Mucosa of descending colon (tissue), 3 donors: ENCODE results near the gene CCDC159. TPM values are rescaled to one million over a fixed set of nuclear protein-coding genes. Genes with fewer than 3 reads are reported as not detected.
A peak's percentile ranks its signal among the peaks of the same experiment; 100 is the strongest.

Source experiments
- ATAC-seq: fragments of 200-7000 bp; cut with Tn5 transposase; one replicate; pipeline ENCODE4 v1.9.1; 2020; ENCODE audit warnings: mild to moderate bottlenecking, moderate library complexity
- DNase-seq, 3 donors: peaks; one replicate each; pipeline ENCODE4 v3.0.0-alpha.2; 2020
- H3K36me3 ChIP-seq: fragments of 200-600 bp; one replicate; pipeline ENCODE4 v1.8.0; 2021; ENCODE audit warnings: low read depth, mild to moderate bottlenecking
- H3K4me1 ChIP-seq: fragments of 200-600 bp; one replicate; pipeline ENCODE4 v1.8.0; 2021; ENCODE audit warnings: low read depth, mild to moderate bottlenecking
- H3K4me3 ChIP-seq: fragments of 200-600 bp; one replicate; pipeline ENCODE4 v1.8.0; 2021; ENCODE audit warnings: mild to moderate bottlenecking
- H3K9me3 ChIP-seq: fragments of 200-600 bp; one replicate; pipeline ENCODE4 v1.8.0; 2021; ENCODE audit warnings: mild to moderate bottlenecking
- CTCF ChIP-seq: fragments of 200-600 bp; IDR thresholded peaks from one replicate; pipeline ENCODE4 v1.8.0; 2022; ENCODE audit warnings: antibody characterized with exemption, mild to moderate bottlenecking
- intact Hi-C, 2 donors: fragments of 100-400 bp; cut with DNase I in 1 of 2; cut with micrococcal nuclease in 1 of 2; formaldehyde crosslinking; loops; one replicate each; pipeline versions ENCODE4 v1.11.0 to v1.11.1; 2022; cut with DNase I, micrococcal nuclease
- total RNA-seq, 3 donors: library from RNA; stranded (reverse); fragmentation: NEBNext Ultra II Directional in 2 of 3; extraction: Animal tissue kit (Norgen Biotek cat#: 25700) in 2 of 3; gene quantifications; one replicate each; pipeline versions ENCODE4 v1.2.1 to v1.2.4, GENCODE V29; 2021 to 2023
- donor health status: DM: no; HTN: no; CAD: no; lungs with moderate emphysema.
- donor health status: DM: no; HTN: no; CAD: no.
- donor health status: DM: no; HTN: yes; CAD: no.

The CCDC159 gene
- total RNA-seq, 3 donors from 2014 or later: 27.4 to 40.5 (median 38.8) TPM

GRCh38 chr19:11356676-11357550 lies 10.6 kb downstream of the CCDC159 start:
- intact Hi-C loops: no loop called here
- Histone ChIP-seq H3K4me1 (peaks cover 10% of the 10 kb centered on the region), H3K4me3 (no peak overlapping the region), H3K9me3 (no peaks in the 10 kb centered on the region), H3K36me3 (no peaks in the 10 kb centered on the region)
- no peak for TF ChIP-seq CTCF
- no peak for DNase-seq
- ATAC-seq: no peak

GRCh38 chr19:11359421-11359820 lies 13.1 kb downstream of the CCDC159 start:
- no peaks in the 10 kb centered on the region for H3K9me3 ChIP-seq
- intact Hi-C loops: no loop called here
- no peak for TF ChIP-seq CTCF
- H3K4me1 ChIP-seq: peaks cover 15% of the 10 kb centered on the region
- DNase-seq (no peak), ATAC-seq (no peak)
- no peaks in the 10 kb centered on the region for H3K36me3 ChIP-seq
- H3K4me3 ChIP-seq: no peak overlapping the region

GRCh38 chr19:11361037-11361770 lies 14.9 kb downstream of the CCDC159 start:
- Histone ChIP-seq H3K4me1 (peaks cover 12% of the 10 kb centered on the region), H3K4me3 (no peak overlapping the region), H3K9me3 (no peaks in the 10 kb centered on the region), H3K36me3 (no peaks in the 10 kb centered on the region)
- intact Hi-C loops: no loop called here
- DNase-seq (peak; percentile 92 to 97 (median 96)), ATAC-seq (peak; percentile 97)
- TF ChIP-seq CTCF: no peak

GRCh38 chr19:11361771-11362731 lies 15.7 kb downstream of the CCDC159 start:
- ATAC-seq: peak; percentile 54
- Histone ChIP-seq H3K9me3 (no peaks in the 10 kb centered on the region), H3K4me3 (no peak overlapping the region), H3K36me3 (no peaks in the 10 kb centered on the region), H3K4me1 (peaks cover 12% of the 10 kb centered on the region)
- peak in 1 of 3 donors; percentile 60 for DNase-seq
- intact Hi-C loops: no loop called here
- TF ChIP-seq CTCF: no peak

GRCh38 chr19:11363881-11364280 lies 17.6 kb downstream of the CCDC159 start:
- intact Hi-C loops: no loop called here
- Histone ChIP-seq H3K4me1 (peaks cover 12% of the 10 kb centered on the region), H3K36me3 (no peaks in the 10 kb centered on the region), H3K4me3 (no peak overlapping the region), H3K9me3 (no peaks in the 10 kb centered on the region)
- no peak for ATAC-seq
- no peak for DNase-seq
- TF ChIP-seq CTCF: no peak
